Chondrocyte (in vitro differentiated cells): ENCODE measurements around the gene KCNQ1. TPM values are rescaled to one million over a fixed set of nuclear protein-coding genes. Genes with fewer than 3 reads are reported as not detected.

ENCODE experiments used
- DNase-seq: peaks from one replicate; pipeline ENCODE4 v3.0.0; 2021; ENCODE audit warnings: mixed read lengths, low spot score
- H3K27ac Mint-ChIP-seq: one replicate; pipeline ENCODE4 v1.8.0; 2021; ENCODE audit warnings: mild to moderate bottlenecking, moderate library complexity, mixed read lengths; ENCODE audit not compliant: unreplicated experiment
- H3K27me3 Mint-ChIP-seq: 2 replicates; pipeline ENCODE4 v1.8.0; 2021; ENCODE audit warnings: low read depth, mixed read lengths
- H3K36me3 Mint-ChIP-seq: 2 replicates; pipeline ENCODE4 v1.8.0; 2021; ENCODE audit warnings: low read depth, mixed read lengths
- H3K4me1 Mint-ChIP-seq: 2 replicates; pipeline ENCODE4 v1.8.0; 2021; ENCODE audit warnings: low read depth, mild to moderate bottlenecking, mixed read lengths
- H3K4me3 Mint-ChIP-seq: one replicate; pipeline ENCODE4 v1.8.0; 2021; ENCODE audit warnings: mild to moderate bottlenecking, moderate library complexity, mixed read lengths; ENCODE audit not compliant: unreplicated experiment
- H3K9me3 Mint-ChIP-seq: 2 replicates; pipeline ENCODE4 v1.8.0; 2021; ENCODE audit warnings: low read depth, mixed read lengths
- total RNA-seq: library from RNA; stranded (reverse); gene quantifications from 3 replicates; pipeline ENCODE4 v1.2.1, GENCODE V29; 2021
- TF ChIP-seq, protein P1 (sequence below): fragments of 200-600 bp; sonication (generic); IDR thresholded peaks from 2 replicates; pipeline ENCODE4 v1.5.0; 2021; ENCODE audit warnings: antibody characterized with exemption, mild to moderate bottlenecking, moderate library complexity

The KCNQ1 gene
- total RNA-seq, 1 donor from 2014 or later = not detected

GRCh38 chr11:2521081-2521732 lies 76.4 kb downstream of the KCNQ1 start:
- Mint-ChIP-seq H3K36me3 (no peaks in the 10 kb centered on the region), H3K9me3 (no peaks in the 10 kb centered on the region), H3K27ac (no peak overlapping the region), H3K27me3 (peaks cover 31% of the 10 kb centered on the region), H3K4me3 (no peak overlapping the region), H3K4me1 (no peaks in the 10 kb centered on the region)
- TF ChIP-seq, protein P1, sequence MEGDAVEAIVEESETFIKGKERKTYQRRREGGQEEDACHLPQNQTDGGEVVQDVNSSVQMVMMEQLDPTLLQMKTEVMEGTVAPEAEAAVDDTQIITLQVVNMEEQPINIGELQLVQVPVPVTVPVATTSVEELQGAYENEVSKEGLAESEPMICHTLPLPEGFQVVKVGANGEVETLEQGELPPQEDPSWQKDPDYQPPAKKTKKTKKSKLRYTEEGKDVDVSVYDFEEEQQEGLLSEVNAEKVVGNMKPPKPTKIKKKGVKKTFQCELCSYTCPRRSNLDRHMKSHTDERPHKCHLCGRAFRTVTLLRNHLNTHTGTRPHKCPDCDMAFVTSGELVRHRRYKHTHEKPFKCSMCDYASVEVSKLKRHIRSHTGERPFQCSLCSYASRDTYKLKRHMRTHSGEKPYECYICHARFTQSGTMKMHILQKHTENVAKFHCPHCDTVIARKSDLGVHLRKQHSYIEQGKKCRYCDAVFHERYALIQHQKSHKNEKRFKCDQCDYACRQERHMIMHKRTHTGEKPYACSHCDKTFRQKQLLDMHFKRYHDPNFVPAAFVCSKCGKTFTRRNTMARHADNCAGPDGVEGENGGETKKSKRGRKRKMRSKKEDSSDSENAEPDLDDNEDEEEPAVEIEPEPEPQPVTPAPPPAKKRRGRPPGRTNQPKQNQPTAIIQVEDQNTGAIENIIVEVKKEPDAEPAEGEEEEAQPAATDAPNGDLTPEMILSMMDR = no peak
- peak; percentile 67 for DNase-seq

DNA sequence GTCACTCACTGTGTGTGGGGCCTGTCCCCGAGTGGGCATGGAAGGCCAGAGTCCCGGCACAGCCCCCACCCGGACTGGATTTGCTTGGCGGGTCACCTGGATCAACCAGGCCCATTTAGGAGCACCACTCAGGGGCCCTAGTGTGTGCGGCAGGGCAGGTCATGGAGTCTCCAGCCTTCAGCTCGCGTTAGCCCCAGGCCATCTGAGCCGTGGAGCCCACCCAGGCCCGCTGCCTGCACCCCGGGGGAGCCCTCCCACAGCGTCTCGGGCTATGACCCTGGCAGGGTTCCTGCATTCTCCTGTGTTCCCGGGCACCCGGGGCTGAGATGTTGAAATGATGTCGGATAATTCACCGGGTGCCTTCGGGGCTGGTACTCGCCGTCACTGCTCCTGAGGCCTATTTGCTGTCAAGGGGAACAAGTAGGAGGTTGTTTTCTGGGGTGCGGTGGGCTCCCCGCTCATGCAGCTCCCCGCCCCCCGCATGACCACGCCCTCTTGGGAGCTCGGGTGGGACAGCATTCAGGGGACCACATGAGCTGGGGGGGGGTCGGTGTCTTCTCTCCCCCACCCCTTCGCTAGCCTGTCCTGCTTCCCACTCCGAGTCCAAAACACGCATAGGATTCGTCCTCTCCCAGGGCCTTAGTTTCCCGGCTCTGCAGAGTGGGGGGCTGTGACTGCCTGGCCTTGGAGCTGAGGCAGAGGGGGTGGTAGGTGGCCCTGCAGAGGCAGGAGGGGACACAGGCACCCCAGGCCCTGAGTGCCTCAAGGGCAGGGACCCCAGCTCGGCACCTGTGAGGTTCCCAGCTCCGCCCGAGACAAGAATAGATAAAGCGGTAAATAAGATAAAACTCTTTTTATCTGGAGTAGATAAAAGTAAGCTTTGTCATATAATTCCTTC lies 77.2 kb downstream of the KCNQ1 start:
- Mint-ChIP-seq H3K4me3 (no peak overlapping the region), H3K27ac (no peak overlapping the region)

DNA sequence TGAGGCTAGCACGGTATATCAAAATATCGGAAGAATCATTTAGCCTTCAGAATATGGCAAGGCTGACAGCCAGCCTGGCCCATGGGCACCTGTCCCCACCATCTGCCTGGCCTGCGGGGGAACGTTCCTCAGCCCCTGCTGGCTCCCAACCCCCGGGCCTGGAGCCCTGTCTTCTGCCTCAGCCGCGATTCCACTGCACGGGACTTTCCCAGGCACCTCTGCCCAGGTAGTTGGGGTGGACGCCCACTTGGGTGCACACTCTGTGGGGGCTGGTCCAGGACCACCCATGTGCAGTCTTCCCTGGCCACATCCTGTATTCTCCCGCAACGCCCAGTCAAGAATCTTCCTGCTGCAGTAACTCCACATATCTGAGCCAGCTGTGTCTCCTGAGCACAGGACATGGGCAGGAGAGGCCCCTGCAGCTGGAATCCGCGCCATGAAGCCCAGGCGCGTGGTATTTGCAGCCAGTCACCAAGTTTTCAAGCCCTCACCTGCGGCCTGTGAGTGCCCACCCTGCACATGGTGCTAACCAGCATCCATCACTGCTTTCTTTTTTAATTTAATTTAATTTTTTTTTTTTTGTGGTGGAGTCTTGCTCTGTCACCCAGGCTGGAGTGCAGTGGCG lies 77.9 kb downstream of the KCNQ1 start:
- DNase-seq = peak; percentile 68
- H3K4me3 Mint-ChIP-seq = no peak overlapping the region
- TF ChIP-seq, protein P1 = no peak
- peaks cover 35% of the 10 kb centered on the region for H3K27me3 Mint-ChIP-seq
- H3K27ac Mint-ChIP-seq = no peak overlapping the region
- no peaks in the 10 kb centered on the region for H3K4me1 Mint-ChIP-seq
- H3K9me3 Mint-ChIP-seq = no peaks in the 10 kb centered on the region
- no peaks in the 10 kb centered on the region for H3K36me3 Mint-ChIP-seq

More for the DNA sequence above, 77.2 kb downstream of the KCNQ1 start:
- H3K27me3 Mint-ChIP-seq = peaks cover 32% of the 10 kb centered on the region
- TF ChIP-seq, protein P1 = no peak
- H3K36me3 Mint-ChIP-seq = no peaks in the 10 kb centered on the region
- H3K9me3 Mint-ChIP-seq = no peaks in the 10 kb centered on the region
- peak; percentile 72 for DNase-seq
- no peaks in the 10 kb centered on the region for H3K4me1 Mint-ChIP-seq

- TF ChIP-seq, protein P1 = no peak
- no peak overlapping the region for H3K27ac Mint-ChIP-seq
- peaks cover 34% of the 10 kb centered on the region for H3K27me3 Mint-ChIP-seq
- DNase-seq = peak; percentile 77
- no peaks in the 10 kb centered on the region for H3K36me3 Mint-ChIP-seq
- no peaks in the 10 kb centered on the region for H3K9me3 Mint-ChIP-seq
- no peak overlapping the region for H3K4me3 Mint-ChIP-seq
- no peaks in the 10 kb centered on the region for H3K4me1 Mint-ChIP-seq
Observed at GRCh38 chr11:2523821-2524391, 79.1 kb downstream of the KCNQ1 start.
